Spleen (tissue), 11 donors: Measurements from ENCODE around the gene TEX51. TPM values are rescaled to one million over a fixed set of nuclear protein-coding genes. Genes with fewer than 3 reads are reported as not detected.
A peak's percentile ranks its signal among the peaks of the same experiment; 100 is the strongest.

Experiments
- DNase-seq: peaks from one replicate; pipeline ENCODE4 v3.0.0-alpha.2; 2020
- H3K27ac ChIP-seq, 8 donors: fragments of 200-600 bp; sonication (generic) in 7 of 8; 1 replicate in 4 of 8; 2 replicates in 4 of 8; pipeline versions ENCODE4 v1.5.0 to v1.8.0; 2016 to 2021; ENCODE audit warnings: inconsistent platforms in 4 of 8, mild to moderate bottlenecking in 4 of 8, moderate library complexity in 1 of 8
- H3K27me3 ChIP-seq, 7 donors: fragments of 200-600 bp; sonication (generic) in 6 of 7; replicated peaks in 1 of 7; 1 replicate in 4 of 7; 2 replicates in 3 of 7; pipeline versions ENCODE4 v1.5.0 to v1.8.0; 2016 to 2021; ENCODE audit warnings: inconsistent platforms in 3 of 7, mild to moderate bottlenecking in 1 of 7
- H3K36me3 ChIP-seq, 6 donors: fragments of 200-600 bp; sonication (generic) in 5 of 6; 1 replicate in 4 of 6; 2 replicates in 2 of 6; pipeline versions ENCODE4 v1.5.0 to v1.8.0; 2016 to 2021; ENCODE audit warnings: inconsistent platforms in 2 of 6
- H3K4me1 ChIP-seq, 6 donors: fragments of 200-600 bp; sonication (generic) in 5 of 6; 1 replicate in 3 of 6; 2 replicates in 3 of 6; pipeline versions ENCODE4 v1.5.0 to v1.8.0; 2016 to 2021; ENCODE audit warnings: inconsistent platforms in 3 of 6
- H3K4me3 ChIP-seq, 8 donors: fragments of 200-600 bp; sonication (generic) in 7 of 8; 1 replicate in 4 of 8; 2 replicates in 4 of 8; pipeline versions ENCODE4 v1.5.0 to v1.8.0; 2016 to 2021; ENCODE audit warnings: inconsistent platforms in 4 of 8, mild to moderate bottlenecking in 4 of 8, moderate library complexity in 2 of 8
- H3K9me3 ChIP-seq, 8 donors: fragments of 200-600 bp; sonication (generic) in 7 of 8; 1 replicate in 4 of 8; 2 replicates in 4 of 8; pipeline versions ENCODE4 v1.5.0 to v1.8.0; 2016 to 2021; ENCODE audit warnings: inconsistent platforms in 4 of 8
- POLR2A ChIP-seq, 3 donors: fragments of 450-650 bp; IDR thresholded peaks; one replicate each; pipeline ENCODE4 v1.5.1; 2017; ENCODE audit warnings: antibody characterized with exemption in 3 of 3, mild to moderate bottlenecking in 1 of 3
- POLR2AphosphoS5 ChIP-seq, 3 donors: sonication (generic); formaldehyde crosslinking; IDR thresholded peaks; one replicate each; pipeline ENCODE4 v1.5.1; 2017; ENCODE audit warnings: antibody characterized with exemption in 3 of 3
- WGBS, 5 donors: extraction: QIAGEN DNeasy Blood & Tissue Kit in 3 of 5; methylation state at CpG; one replicate each; pipeline versions ENCODE4 v1.1.5 to v1.1.7; 2013 to 2018; 5-methylcytosine and 5-hydroxymethylcytosine counted together
- intact Hi-C: fragments of 100-400 bp; cut with DNase I; formaldehyde crosslinking; loops from one replicate; pipeline ENCODE4 v1.15.0; 2023; ENCODE audit warnings: low total_unique reads
- polyA plus RNA-seq, 3 donors: library from polyadenylated mRNA; stranded (reverse); fragments of 200-250 nt; gene quantifications; one replicate each; pipeline ENCODE4 v1.2.1, GENCODE V29; 2013
- total RNA-seq, 7 donors: library from RNA; depleted of rRNA in 3 of 7; stranded (reverse); fragments of >200 nt in 3 of 7; fragmentation: NEBNext Ultra II Directional in 4 of 7; extraction: Animal tissue kit (Norgen Biotek cat#: 25700) in 4 of 7; gene quantifications; one replicate each; pipeline versions ENCODE4 v1.1.0 to v1.2.1, GENCODE V29; 2016 to 2021
- TF ChIP-seq, protein P1 (sequence below), 11 experiments: fragments of 200-600 bp in 7 of 11; fragments of 450-650 bp in 4 of 11; sonication (generic) in 4 of 11; IDR thresholded peaks in 8 of 11; conservative IDR thresholded peaks in 3 of 11; 1 replicate in 7 of 11; 2 replicates in 4 of 11; pipeline versions ENCODE4 v1.4.0 to v1.8.0; 2016 to 2021; ENCODE audit warnings: antibody characterized with exemption in 11 of 11, inconsistent platforms in 4 of 11, mild to moderate bottlenecking in 1 of 11
- donor health status: healthy with polysubstance abuse.
- donor health status: DM: no; HTN: no; CAD: no; lungs with moderate emphysema.
- donor health status: DM: no; HTN: no; CAD: no.
- donor health status: Bipolar disorder and iron deficiency.
- donor health status: healthy.
- donor health status: DM: no; HTN: no; CAD: no.
- donor health status: DM: yes; HTN: yes; CAD: no.

Gene TEX51
- total and polyA plus RNA-seq, 10 donors, result not detected

DNA sequence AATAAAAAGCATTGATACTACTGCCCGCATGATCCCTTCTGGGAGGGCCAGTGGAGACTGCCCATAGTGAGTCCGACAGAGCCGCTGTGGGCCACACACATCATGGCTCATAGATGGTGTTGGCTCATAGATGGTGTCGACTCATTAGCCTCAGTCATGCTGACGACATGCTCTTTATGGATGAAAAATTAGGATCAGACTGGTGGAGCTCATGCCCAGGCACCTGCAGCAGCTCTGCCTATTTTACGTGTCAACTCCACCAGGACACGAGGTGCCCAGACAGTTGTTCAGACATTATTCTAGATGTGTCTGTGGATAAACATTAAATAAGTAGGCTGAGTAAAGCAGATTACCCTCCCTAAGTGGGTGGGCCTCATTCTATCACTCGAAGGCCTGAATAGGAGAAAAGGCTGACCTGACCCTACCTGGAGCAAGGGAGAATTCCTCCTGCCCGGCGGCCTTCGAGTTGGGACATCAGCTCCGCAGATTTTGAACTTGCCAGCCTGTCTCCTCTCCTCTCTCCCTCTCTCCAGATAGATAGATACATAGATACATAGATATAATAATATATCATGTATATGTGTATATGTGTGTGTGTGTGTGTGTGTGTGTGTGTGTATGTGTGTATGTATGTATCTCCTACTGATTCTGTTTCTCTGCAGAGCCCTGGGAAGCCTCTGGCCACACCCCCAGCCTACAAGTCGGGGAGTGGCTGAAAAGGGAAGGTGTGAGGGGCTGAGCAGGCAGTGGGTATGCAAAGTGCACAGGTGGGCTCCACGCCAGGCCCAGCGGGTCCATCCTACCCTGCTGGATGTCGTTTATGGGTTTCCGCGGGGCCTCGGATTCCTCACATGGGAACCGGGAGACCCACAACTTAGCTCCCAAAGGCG is 13.6 kb upstream of the TEX51 start:
- WGBS, 5 donors, result 79 to 91% (median 87%) methylated on average over 16 to 21 of the region's 21 CpGs
- Histone ChIP-seq H3K9me3 (no peaks in the 10 kb centered on the region), H3K27me3 (peaks cover 0 to 43% (median 11%) of the 10 kb centered on the region in 7 donors), H3K4me1 (peaks cover 0 to 15% (median 9%) of the 10 kb centered on the region in 6 donors), H3K36me3 (no peaks in the 10 kb centered on the region), H3K27ac (no peak overlapping the region), H3K4me3 (no peak overlapping the region)
- TF ChIP-seq, protein P1, sequence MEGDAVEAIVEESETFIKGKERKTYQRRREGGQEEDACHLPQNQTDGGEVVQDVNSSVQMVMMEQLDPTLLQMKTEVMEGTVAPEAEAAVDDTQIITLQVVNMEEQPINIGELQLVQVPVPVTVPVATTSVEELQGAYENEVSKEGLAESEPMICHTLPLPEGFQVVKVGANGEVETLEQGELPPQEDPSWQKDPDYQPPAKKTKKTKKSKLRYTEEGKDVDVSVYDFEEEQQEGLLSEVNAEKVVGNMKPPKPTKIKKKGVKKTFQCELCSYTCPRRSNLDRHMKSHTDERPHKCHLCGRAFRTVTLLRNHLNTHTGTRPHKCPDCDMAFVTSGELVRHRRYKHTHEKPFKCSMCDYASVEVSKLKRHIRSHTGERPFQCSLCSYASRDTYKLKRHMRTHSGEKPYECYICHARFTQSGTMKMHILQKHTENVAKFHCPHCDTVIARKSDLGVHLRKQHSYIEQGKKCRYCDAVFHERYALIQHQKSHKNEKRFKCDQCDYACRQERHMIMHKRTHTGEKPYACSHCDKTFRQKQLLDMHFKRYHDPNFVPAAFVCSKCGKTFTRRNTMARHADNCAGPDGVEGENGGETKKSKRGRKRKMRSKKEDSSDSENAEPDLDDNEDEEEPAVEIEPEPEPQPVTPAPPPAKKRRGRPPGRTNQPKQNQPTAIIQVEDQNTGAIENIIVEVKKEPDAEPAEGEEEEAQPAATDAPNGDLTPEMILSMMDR (IDR thresholded peaks at IDR 0.05 in 8 of 11, conservative IDR thresholded peaks at IDR 0.05 in 3 of 11), result no peak
- TF ChIP-seq POLR2AphosphoS5 (IDR thresholded peaks at IDR 0.05), result no peak
- no peak for TF ChIP-seq POLR2A (IDR thresholded peaks at IDR 0.05)
- no peak for DNase-seq
- intact Hi-C loops, result no loop called here

DNA sequence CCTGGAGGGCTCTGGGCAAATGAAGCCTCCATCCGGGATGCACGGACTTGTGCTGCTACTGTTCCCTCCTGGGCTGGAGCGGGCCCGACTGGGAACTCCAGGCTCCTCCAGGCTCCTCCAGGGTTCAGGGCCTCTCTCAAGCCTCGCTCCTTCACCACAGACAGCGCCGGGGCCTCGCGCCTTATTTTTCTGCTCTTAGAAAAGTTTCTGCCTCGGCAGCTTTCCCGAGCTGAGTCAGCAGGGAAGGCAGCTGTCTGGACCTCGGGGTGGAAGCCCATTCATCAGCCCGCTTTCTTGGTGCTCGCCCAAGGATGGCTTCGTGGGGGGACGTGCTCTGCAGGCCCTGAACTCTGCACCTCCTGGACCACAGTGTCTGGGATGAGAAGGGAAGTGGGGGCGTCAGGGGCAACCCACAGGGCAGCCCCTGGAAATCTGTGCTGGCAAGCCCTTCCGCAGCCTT is 12.9 kb upstream of the TEX51 start:
- no peak for DNase-seq
- no peaks in the 10 kb centered on the region for H3K9me3 ChIP-seq
- no peaks in the 10 kb centered on the region for H3K36me3 ChIP-seq
- H3K27ac ChIP-seq, result no peak overlapping the region
- H3K4me1 ChIP-seq, result peaks cover 0 to 15% (median 9%) of the 10 kb centered on the region in 6 donors
- intact Hi-C loops, result no loop called here
- WGBS, 5 donors, result 35 to 52% (median 42%) methylated on average over 14 to 18 of the region's 18 CpGs
- TF ChIP-seq POLR2A (IDR thresholded peaks at IDR 0.05) (no peak), POLR2AphosphoS5 (IDR thresholded peaks at IDR 0.05) (peak in 2 of 3 donors; percentile 9 to 28)
- peak overlapping the region in 7 of 8 donors; percentile 7 to 61 (median 27) for H3K4me3 ChIP-seq
- peaks cover 0 to 43% (median 11%) of the 10 kb centered on the region in 7 donors for H3K27me3 ChIP-seq

DNA sequence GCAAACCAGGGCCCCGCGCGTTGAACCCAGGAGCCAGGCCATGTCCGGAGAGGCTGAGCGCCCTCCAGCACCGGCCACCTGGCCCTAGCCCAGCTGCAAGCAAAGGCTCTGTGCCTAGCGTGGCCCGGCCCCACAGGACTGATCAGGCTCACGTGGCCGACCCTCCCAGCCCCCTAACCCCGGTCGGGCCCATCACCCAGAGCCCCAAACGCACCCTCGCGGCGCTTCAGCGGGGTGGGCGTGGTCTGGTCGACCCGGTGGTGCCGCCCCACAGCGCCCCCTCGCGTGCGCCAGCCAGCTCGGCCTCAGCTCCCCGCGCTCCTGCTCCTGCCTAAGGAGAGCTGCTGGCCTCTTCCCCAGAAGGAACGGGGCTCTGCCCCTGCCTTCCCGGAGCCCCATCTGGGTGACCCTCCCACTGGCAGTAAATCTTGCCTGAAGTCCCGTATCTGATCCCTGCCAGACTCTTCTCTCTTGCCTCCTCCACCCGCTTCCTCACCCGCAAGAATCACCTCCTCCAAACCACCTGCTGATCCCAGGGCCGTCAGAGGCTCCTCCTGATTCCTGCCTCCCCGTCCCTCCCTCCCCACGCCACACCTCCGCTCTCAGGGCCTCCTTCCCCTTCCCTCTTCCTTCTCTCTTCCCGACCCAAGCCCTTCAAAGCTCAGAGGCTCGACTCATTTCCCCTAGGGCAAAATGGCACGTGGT is 12.3 kb upstream of the TEX51 start:
- TF ChIP-seq POLR2AphosphoS5 (IDR thresholded peaks at IDR 0.05), result no peak
- TF ChIP-seq POLR2A (IDR thresholded peaks at IDR 0.05), result no peak
- TF ChIP-seq, protein P1 (IDR thresholded peaks at IDR 0.05 in 8 of 11, conservative IDR thresholded peaks at IDR 0.05 in 3 of 11), result peak in 10 of 11 experiments; percentile 24 to 75 (median 56)
- WGBS, 5 donors, result 3 to 5% (median 4%) methylated on average over 12 to 40 of the region's 40 CpGs
- Histone ChIP-seq H3K27me3 (peaks cover 0 to 43% (median 11%) of the 10 kb centered on the region in 7 donors), H3K4me3 (peak overlapping the region; percentile 7 to 61 (median 23)), H3K36me3 (no peaks in the 10 kb centered on the region), H3K9me3 (no peaks in the 10 kb centered on the region), H3K27ac (no peak overlapping the region), H3K4me1 (peaks cover 0 to 15% (median 9%) of the 10 kb centered on the region in 6 donors)
- intact Hi-C loops, result no loop called here
- DNase-seq, result peak; percentile 84

DNA sequence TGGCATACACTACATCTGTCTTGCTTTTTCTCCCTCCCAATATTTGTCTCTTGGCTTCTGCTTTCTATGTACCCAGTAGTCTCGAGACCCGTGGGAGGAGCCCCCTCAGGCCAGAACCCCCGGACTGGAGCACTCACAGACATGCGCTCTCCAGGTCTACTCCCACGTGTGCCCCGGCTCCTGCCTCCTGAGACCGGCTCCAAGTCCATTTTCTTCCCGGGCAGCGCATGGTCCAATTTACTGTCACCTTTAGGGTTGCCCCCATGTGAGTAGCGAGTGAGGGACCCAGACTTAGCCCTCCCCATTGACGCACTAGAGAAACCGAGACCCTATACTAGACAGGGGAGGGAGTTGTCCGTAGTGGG is 11.8 kb upstream of the TEX51 start:
- intact Hi-C loops, result no loop called here
- Histone ChIP-seq H3K9me3 (no peaks in the 10 kb centered on the region), H3K27me3 (peaks cover 0 to 39% (median 11%) of the 10 kb centered on the region in 7 donors), H3K4me1 (peaks cover 0 to 15% (median 9%) of the 10 kb centered on the region in 6 donors), H3K4me3 (no peak overlapping the region), H3K36me3 (no peaks in the 10 kb centered on the region), H3K27ac (no peak overlapping the region)
- no peak for DNase-seq
- 71 to 83% (median 78%) methylated on average over 13 of the region's 13 CpGs for whole genome bisulfite sequencing, 5 donors
- TF ChIP-seq, protein P1 (IDR thresholded peaks at IDR 0.05 in 8 of 11, conservative IDR thresholded peaks at IDR 0.05 in 3 of 11), result no peak
- TF ChIP-seq POLR2A (IDR thresholded peaks at IDR 0.05) (no peak), POLR2AphosphoS5 (IDR thresholded peaks at IDR 0.05) (no peak)
